NB4 (cell line): ENCODE results near the gene DCP1B.

Experiments used
- TF ChIP-seq, protein P1 (sequence below): IDR thresholded peaks from 2 replicates; pipeline ENCODE4 v1.6.1; 2011; ENCODE audit warnings: low read depth, low read length
- TF ChIP-seq, protein P2 (sequence below): IDR thresholded peaks from one replicate; pipeline ENCODE4 v1.5.1; 2012; ENCODE audit warnings: low read depth, low read length

DNA sequence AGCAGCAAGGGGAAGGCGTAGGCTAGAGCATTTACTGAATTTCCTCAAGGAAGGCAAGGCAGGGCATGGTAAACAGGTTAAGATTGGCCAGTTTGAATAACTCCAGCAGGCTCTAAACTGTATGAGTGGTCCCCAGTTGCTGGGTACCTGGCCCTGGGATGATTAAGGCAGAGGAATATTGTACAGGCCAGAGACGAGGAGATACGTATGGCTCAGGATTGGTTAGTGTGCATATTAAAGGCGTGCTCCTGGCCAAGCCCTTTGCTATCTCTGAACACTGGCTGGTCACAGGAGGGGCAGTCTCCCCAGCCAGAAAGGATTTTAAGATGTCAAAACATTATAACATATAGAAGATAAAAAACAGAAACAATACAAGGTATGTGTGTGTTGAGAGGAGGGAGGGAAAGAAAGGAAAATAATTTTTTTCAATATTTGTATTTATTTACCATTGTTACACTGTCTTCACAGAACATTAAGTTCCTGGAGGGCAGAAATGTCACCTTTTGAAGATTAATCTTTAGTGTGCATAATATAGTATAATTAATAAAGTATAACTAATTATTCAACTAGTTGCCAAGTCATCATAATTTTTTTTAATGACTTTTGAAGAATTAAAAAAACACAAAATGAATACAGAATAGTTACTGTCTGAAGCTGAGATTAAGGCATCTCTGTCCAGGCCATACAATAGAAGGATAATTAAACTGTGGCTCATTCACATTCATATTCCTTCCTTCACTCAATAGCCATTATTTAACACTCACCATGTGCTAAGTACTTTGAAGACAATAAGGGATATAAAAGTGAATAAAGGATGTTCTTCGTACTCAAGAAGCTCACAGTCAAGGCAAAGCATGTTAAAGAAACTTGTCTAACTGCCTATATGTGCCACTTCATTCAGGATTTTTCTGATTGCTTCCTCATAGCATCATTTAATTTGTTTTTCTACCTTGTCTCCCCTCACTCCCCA is 41.9 kb downstream of the DCP1B start:
- TF ChIP-seq, protein P1, sequence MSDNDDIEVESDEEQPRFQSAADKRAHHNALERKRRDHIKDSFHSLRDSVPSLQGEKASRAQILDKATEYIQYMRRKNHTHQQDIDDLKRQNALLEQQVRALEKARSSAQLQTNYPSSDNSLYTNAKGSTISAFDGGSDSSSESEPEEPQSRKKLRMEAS: no peak
- TF ChIP-seq, protein P2, sequence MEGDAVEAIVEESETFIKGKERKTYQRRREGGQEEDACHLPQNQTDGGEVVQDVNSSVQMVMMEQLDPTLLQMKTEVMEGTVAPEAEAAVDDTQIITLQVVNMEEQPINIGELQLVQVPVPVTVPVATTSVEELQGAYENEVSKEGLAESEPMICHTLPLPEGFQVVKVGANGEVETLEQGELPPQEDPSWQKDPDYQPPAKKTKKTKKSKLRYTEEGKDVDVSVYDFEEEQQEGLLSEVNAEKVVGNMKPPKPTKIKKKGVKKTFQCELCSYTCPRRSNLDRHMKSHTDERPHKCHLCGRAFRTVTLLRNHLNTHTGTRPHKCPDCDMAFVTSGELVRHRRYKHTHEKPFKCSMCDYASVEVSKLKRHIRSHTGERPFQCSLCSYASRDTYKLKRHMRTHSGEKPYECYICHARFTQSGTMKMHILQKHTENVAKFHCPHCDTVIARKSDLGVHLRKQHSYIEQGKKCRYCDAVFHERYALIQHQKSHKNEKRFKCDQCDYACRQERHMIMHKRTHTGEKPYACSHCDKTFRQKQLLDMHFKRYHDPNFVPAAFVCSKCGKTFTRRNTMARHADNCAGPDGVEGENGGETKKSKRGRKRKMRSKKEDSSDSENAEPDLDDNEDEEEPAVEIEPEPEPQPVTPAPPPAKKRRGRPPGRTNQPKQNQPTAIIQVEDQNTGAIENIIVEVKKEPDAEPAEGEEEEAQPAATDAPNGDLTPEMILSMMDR: no peak
